Hepatocyte (in vitro differentiated cells): ENCODE results near the gene ZMYM5.

Experiments used
- CTCF ChIP-seq: fragments of 200-600 bp; sonication (generic); IDR thresholded peaks from 2 replicates; pipeline ENCODE4 v1.5.1; 2016; ENCODE audit warnings: antibody characterized with exemption, mild to moderate bottlenecking; ENCODE audit not compliant: poor library complexity
- EZH2 ChIP-seq: fragments of 200-600 bp; sonication (generic); IDR thresholded peaks from 2 replicates; pipeline ENCODE4 v1.6.1; 2016; ENCODE audit warnings: antibody characterized with exemption, mild to moderate bottlenecking, borderline replicate concordance
- EZH2phosphoT487 ChIP-seq: fragments of 200-600 bp; sonication (generic); IDR thresholded peaks from one replicate; pipeline ENCODE4 v1.6.1; 2018; ENCODE audit warnings: antibody characterized with exemption, mild to moderate bottlenecking, low read depth, moderate library complexity; ENCODE audit not compliant: unreplicated experiment, severe bottlenecking

GRCh38 chr13:19836472-19836871, 27.0 kb downstream of the ZMYM5 start:
- TF ChIP-seq CTCF (no peak), EZH2 (no peak), EZH2phosphoT487 (no peak)
